Central memory CD8-positive, alpha-beta T cell (primary cell): ENCODE measurements around the gene BLZF1.

Experiments
- ATAC-seq: fragments of 150-1000 bp; cut with Tn5 transposase; replicated peaks from 2 replicates; pipeline ENCODE4 v1.10.0; 2022; ENCODE audit warnings: mild to moderate bottlenecking, moderate FRiP score, moderate number of reproducible peaks; ENCODE audit not compliant: poor library complexity, severe bottlenecking; ENCODE audit errors: extremely low read depth
- DNase-seq, 2 donors: peaks; one replicate each; pipeline ENCODE4 v3.0.0; 2021; ENCODE audit warnings: low spot score in 2 of 2
- H3K27ac Mint-ChIP-seq: one replicate; pipeline ENCODE4 v1.8.0; 2022; ENCODE audit warnings: low read depth, mild to moderate bottlenecking, moderate library complexity, mixed read lengths
- H3K27me3 Mint-ChIP-seq: one replicate; pipeline ENCODE4 v1.8.0; 2022; ENCODE audit warnings: mixed read lengths
- H3K36me3 Mint-ChIP-seq: one replicate; pipeline ENCODE4 v1.8.0; 2022; ENCODE audit warnings: mild to moderate bottlenecking, moderate library complexity, mixed read lengths; ENCODE audit not compliant: insufficient read depth
- H3K4me1 Mint-ChIP-seq: one replicate; pipeline ENCODE4 v1.8.0; 2022; ENCODE audit warnings: mixed read lengths
- H3K4me3 Mint-ChIP-seq: one replicate; pipeline ENCODE4 v1.8.0; 2022; ENCODE audit warnings: mild to moderate bottlenecking, moderate library complexity, mixed read lengths
- H3K9me3 Mint-ChIP-seq: one replicate; pipeline ENCODE4 v1.8.0; 2022; ENCODE audit warnings: mixed read lengths

Gene BLZF1

GRCh38 chr1:169426174-169426705 is 58.2 kb downstream of the BLZF1 start:
- H3K9me3 Mint-ChIP-seq = no peaks in the 10 kb centered on the region
- H3K4me3 Mint-ChIP-seq = no peak overlapping the region
- no peak for DNase-seq

GRCh38 chr1:169427081-169427641 is 59.2 kb downstream of the BLZF1 start, which contains the start of gene CCDC181:
Gene CCDC181, minus strand, starts transcription at chr1:169427474. Its CDS starts 2,547 bp downstream, at chr1:169424927.
- Mint-ChIP-seq H3K4me1 (peaks cover 8% of the 10 kb centered on the region), H3K27me3 (peaks cover 98% of the 10 kb centered on the region), H3K36me3 (peaks cover 5% of the 10 kb centered on the region), H3K27ac (peak within 1 kb of the TSS; percentile 44), H3K4me3 (peak within 1 kb of the TSS; percentile 73), H3K9me3 (no peaks in the 10 kb centered on the region)
- peak; percentile 49 for ATAC-seq
- no peak for DNase-seq

More at GRCh38 chr1:169426174-169426705, 58.2 kb downstream of the BLZF1 start:
- no peak overlapping the region for H3K27ac Mint-ChIP-seq
- peaks cover 98% of the 10 kb centered on the region for H3K27me3 Mint-ChIP-seq
- peaks cover 8% of the 10 kb centered on the region for H3K4me1 Mint-ChIP-seq
- ATAC-seq = no peak
- peaks cover 5% of the 10 kb centered on the region for H3K36me3 Mint-ChIP-seq
